Activated naive CD4-positive, alpha-beta T cell (primary cell): ENCODE measurements around the gene SLC25A34.

Experiments used
- DNase-seq, 4 experiments: peaks; one replicate each; lab custom pipeline; 2025; lab: John Stamatoyannopoulos, UW

Gene SLC25A34

GRCh38 chr1:15714406-15715136, 21.5 kb upstream of the SLC25A34 start:
- DNase-seq: no peak

GRCh38 chr1:15717418-15718125, 18.5 kb upstream of the SLC25A34 start:
- no peak for DNase-seq

GRCh38 chr1:15718199-15718601, 17.9 kb upstream of the SLC25A34 start:
- no peak for DNase-seq

GRCh38 chr1:15719381-15720120, 16.5 kb upstream of the SLC25A34 start:
- DNase-seq: no peak

GRCh38 chr1:15720861-15721260, 15.2 kb upstream of the SLC25A34 start:
- DNase-seq: no peak

- DNase-seq: no peak
Measured at GRCh38 chr1:15722411-15722810, 13.6 kb upstream of the SLC25A34 start.

- DNase-seq: no peak
Measured at GRCh38 chr1:15722836-15723532, 13.1 kb upstream of the SLC25A34 start.

- DNase-seq: no peak
Measured at GRCh38 chr1:15723631-15724246, 12.3 kb upstream of the SLC25A34 start.

GRCh38 chr1:15724949-15725880, 10.8 kb upstream of the SLC25A34 start:
- DNase-seq: no peak

- no peak for DNase-seq
Measured at GRCh38 chr1:15726508-15726907, 9.6 kb upstream of the SLC25A34 start.

GRCh38 chr1:15727021-15727420, 9.0 kb upstream of the SLC25A34 start:
- DNase-seq: no peak

- DNase-seq: no peak
Measured at GRCh38 chr1:15727424-15727823, 8.6 kb upstream of the SLC25A34 start.

- no peak for DNase-seq
Measured at GRCh38 chr1:15727866-15728534, 8.1 kb upstream of the SLC25A34 start.

GRCh38 chr1:15728937-15729657, 7.0 kb upstream of the SLC25A34 start:
- no peak for DNase-seq

GRCh38 chr1:15730423-15730822, 5.6 kb upstream of the SLC25A34 start:
- DNase-seq: no peak

- DNase-seq: no peak
Measured at GRCh38 chr1:15730936-15731335, 5.1 kb upstream of the SLC25A34 start.

- DNase-seq: no peak
Measured at GRCh38 chr1:15731735-15732685, 4.0 kb upstream of the SLC25A34 start.

- DNase-seq: no peak
Measured at GRCh38 chr1:15732686-15733081, 3.4 kb upstream of the SLC25A34 start.
